Neural cell (in vitro differentiated cells): Measurements from ENCODE around the gene KRT78. TPM values are rescaled to one million over a fixed set of nuclear protein-coding genes. Genes with fewer than 3 reads are reported as not detected.

ENCODE experiments used
- H2AFZ ChIP-seq: fragments of 200-600, 300-800 bp; sonication (generic), shearing (Covaris generic); 2 replicates; pipeline ENCODE4 v1.6.0; 2014; ENCODE audit warnings: low read depth, mild to moderate bottlenecking, antibody characterized with exemption, low read length, moderate library complexity
- H3F3A ChIP-seq: fragments of 200-600 bp; shearing (Covaris generic); 2 replicates; pipeline ENCODE4 v1.6.1; 2016; ENCODE audit warnings: mild to moderate bottlenecking, moderate library complexity, mixed read lengths, antibody characterized with exemption, low read length; ENCODE audit not compliant: insufficient read depth, poor library complexity, severe bottlenecking
- H3K27ac ChIP-seq: fragments of 200-600, 300-800 bp; sonication (generic), shearing (Covaris generic); 2 replicates; pipeline ENCODE4 v1.5.1; 2014; ENCODE audit warnings: mild to moderate bottlenecking, low read length, moderate library complexity
- H3K27me3 ChIP-seq: fragments of 300-800, 200-600 bp; sonication (generic), shearing (Covaris generic); 2 replicates; pipeline ENCODE4 v1.6.0; 2014; ENCODE audit warnings: mild to moderate bottlenecking, low read depth, low read length, moderate library complexity; ENCODE audit not compliant: insufficient read depth
- H3K36me3 ChIP-seq: fragments of 300-800, 200-600 bp; sonication (generic), shearing (Covaris generic); 2 replicates; pipeline ENCODE4 v1.5.1; 2014; ENCODE audit warnings: mild to moderate bottlenecking, antibody characterized with exemption, low read length, moderate library complexity; ENCODE audit not compliant: insufficient read depth
- H3K4me2 ChIP-seq: fragments of 300-800, 200-600 bp; sonication (generic), shearing (Covaris generic); 2 replicates; pipeline ENCODE4 v1.6.0; 2014; ENCODE audit warnings: mild to moderate bottlenecking, low read length
- H3K4me3 ChIP-seq: fragments of 300-800, 200-600 bp; sonication (generic), shearing (Covaris generic); 2 replicates; pipeline ENCODE4 v1.5.1; 2014; ENCODE audit warnings: mild to moderate bottlenecking, low read length, moderate library complexity
- H3K79me2 ChIP-seq: fragments of 200-600 bp; shearing (Covaris generic); replicated peaks from 2 replicates; pipeline ENCODE4 v1.6.0; 2014; ENCODE audit warnings: mild to moderate bottlenecking, low read length, moderate library complexity; ENCODE audit not compliant: insufficient read depth
- H3K9ac ChIP-seq: fragments of 300-800, 200-600 bp; sonication (generic), shearing (Covaris generic); 2 replicates; pipeline ENCODE4 v1.6.1; 2016; ENCODE audit warnings: mild to moderate bottlenecking, low read length, mixed read lengths
- H3K9me2 ChIP-seq: fragments of 200-600 bp; shearing (Covaris generic); 2 replicates; pipeline ENCODE4 v1.6.1; 2016; ENCODE audit warnings: mild to moderate bottlenecking, low read length, mixed read lengths; ENCODE audit not compliant: insufficient read depth
- H3K9me3 ChIP-seq: fragments of 200-600, 300-800 bp; sonication (generic), shearing (Covaris generic); 2 replicates; pipeline ENCODE4 v1.6.1; 2016; ENCODE audit warnings: mild to moderate bottlenecking, mixed run types, low read length, moderate library complexity, mixed read lengths
- H4K20me1 ChIP-seq: fragments of 200-600 bp; shearing (Covaris generic); 2 replicates; pipeline ENCODE4 v1.6.1; 2016; ENCODE audit warnings: mild to moderate bottlenecking, mixed run types; ENCODE audit not compliant: insufficient read depth
- EP300 ChIP-seq: fragments of 450-650 bp; conservative IDR thresholded peaks from 2 replicates; pipeline ENCODE4 v1.6.1; 2014; ENCODE audit warnings: antibody characterized with exemption, mild to moderate bottlenecking, moderate library complexity; ENCODE audit not compliant: poor library complexity, severe bottlenecking
- EZH2 ChIP-seq: fragments of 200-600, 300-800 bp; shearing (Covaris generic), sonication (generic); IDR thresholded peaks from 2 replicates; pipeline ENCODE4 v1.6.1; 2014; ENCODE audit warnings: antibody characterized with exemption, low read length, borderline replicate concordance, mild to moderate bottlenecking; ENCODE audit not compliant: insufficient read depth, poor library complexity, severe bottlenecking
- MXI1 ChIP-seq: fragments of 450-650 bp; conservative IDR thresholded peaks from 2 replicates; pipeline ENCODE4 v1.6.1; 2014; ENCODE audit warnings: antibody characterized with exemption, mild to moderate bottlenecking; ENCODE audit not compliant: poor library complexity, severe bottlenecking
- POLR2AphosphoS5 ChIP-seq: IDR thresholded peaks from 2 replicates; pipeline ENCODE4 v1.6.1; 2012
- SMC3 ChIP-seq: fragments of 450-650 bp; conservative IDR thresholded peaks from 2 replicates; pipeline ENCODE4 v1.6.1; 2014; ENCODE audit warnings: antibody characterized with exemption, mild to moderate bottlenecking, moderate library complexity; ENCODE audit not compliant: poor library complexity
- TAF1 ChIP-seq: IDR thresholded peaks from 2 replicates; pipeline ENCODE4 v1.6.1; 2012; ENCODE audit warnings: low read depth
- polyA plus RNA-seq: library from polyadenylated mRNA; depleted of rRNA; stranded (reverse); fragments of >200 nt; gene quantifications from 2 replicates; pipeline ENCODE4 v1.2.3, GENCODE V29; 2014
- TF ChIP-seq, protein P1 (sequence below): IDR thresholded peaks from 2 replicates; pipeline ENCODE4 v1.6.1; 2012; ENCODE audit warnings: borderline replicate concordance
- TF ChIP-seq, protein P2 (sequence below): fragments of 450-650 bp; IDR thresholded peaks from 2 replicates; pipeline ENCODE4 v1.5.1; 2014; ENCODE audit warnings: antibody characterized with exemption, mild to moderate bottlenecking, moderate library complexity; ENCODE audit not compliant: poor library complexity, severe bottlenecking

Gene KRT78
- polyA plus RNA-seq, 1 donor from 2014 or later = not detected

DNA sequence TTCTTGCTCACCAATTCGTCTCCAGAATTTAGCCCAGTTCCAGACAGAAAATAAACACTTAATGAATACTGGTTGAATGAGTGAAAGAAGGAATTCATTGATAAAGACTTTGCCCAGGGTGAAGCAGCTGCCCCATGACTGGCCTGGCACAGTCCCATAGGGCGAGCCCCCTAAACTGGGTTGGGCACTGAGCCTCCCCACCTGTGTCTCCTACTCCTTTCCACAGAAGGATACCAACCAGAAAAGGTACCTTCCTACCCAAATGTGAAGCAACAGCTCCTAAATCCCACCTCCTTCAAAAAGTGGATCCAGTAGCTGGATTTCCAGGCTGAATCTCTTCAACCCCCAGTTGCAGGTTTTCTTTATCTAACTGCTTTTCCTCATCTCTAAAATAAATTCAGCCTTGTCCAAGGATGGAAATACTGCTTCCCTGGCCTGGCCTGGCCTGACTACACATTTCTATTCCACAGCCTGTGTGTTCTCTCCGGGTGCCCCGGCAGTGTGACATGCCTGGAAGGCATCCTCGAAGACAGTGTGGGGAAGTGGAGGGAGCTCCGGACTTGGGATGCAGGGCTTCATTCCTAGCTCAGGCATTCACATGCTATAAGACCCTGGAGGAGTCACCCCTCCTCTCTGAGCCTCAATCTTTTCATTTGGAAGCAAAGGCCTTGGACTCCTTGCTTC lies 60.5 kb downstream of the KRT78 start:
- no peak overlapping the region for H3K27ac ChIP-seq
- H3K9ac ChIP-seq = no peak overlapping the region
- H3K9me2 ChIP-seq = no peaks in the 10 kb centered on the region
- no peak overlapping the region for H2AFZ ChIP-seq
- no peaks in the 10 kb centered on the region for H3K79me2 ChIP-seq
- TF ChIP-seq TAF1 (no peak), SMC3 (no peak), EP300 (no peak), EZH2 (no peak), MXI1 (no peak), POLR2AphosphoS5 (no peak)
- TF ChIP-seq, protein P1, sequence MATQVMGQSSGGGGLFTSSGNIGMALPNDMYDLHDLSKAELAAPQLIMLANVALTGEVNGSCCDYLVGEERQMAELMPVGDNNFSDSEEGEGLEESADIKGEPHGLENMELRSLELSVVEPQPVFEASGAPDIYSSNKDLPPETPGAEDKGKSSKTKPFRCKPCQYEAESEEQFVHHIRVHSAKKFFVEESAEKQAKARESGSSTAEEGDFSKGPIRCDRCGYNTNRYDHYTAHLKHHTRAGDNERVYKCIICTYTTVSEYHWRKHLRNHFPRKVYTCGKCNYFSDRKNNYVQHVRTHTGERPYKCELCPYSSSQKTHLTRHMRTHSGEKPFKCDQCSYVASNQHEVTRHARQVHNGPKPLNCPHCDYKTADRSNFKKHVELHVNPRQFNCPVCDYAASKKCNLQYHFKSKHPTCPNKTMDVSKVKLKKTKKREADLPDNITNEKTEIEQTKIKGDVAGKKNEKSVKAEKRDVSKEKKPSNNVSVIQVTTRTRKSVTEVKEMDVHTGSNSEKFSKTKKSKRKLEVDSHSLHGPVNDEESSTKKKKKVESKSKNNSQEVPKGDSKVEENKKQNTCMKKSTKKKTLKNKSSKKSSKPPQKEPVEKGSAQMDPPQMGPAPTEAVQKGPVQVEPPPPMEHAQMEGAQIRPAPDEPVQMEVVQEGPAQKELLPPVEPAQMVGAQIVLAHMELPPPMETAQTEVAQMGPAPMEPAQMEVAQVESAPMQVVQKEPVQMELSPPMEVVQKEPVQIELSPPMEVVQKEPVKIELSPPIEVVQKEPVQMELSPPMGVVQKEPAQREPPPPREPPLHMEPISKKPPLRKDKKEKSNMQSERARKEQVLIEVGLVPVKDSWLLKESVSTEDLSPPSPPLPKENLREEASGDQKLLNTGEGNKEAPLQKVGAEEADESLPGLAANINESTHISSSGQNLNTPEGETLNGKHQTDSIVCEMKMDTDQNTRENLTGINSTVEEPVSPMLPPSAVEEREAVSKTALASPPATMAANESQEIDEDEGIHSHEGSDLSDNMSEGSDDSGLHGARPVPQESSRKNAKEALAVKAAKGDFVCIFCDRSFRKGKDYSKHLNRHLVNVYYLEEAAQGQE = no peak
- TF ChIP-seq, protein P2, sequence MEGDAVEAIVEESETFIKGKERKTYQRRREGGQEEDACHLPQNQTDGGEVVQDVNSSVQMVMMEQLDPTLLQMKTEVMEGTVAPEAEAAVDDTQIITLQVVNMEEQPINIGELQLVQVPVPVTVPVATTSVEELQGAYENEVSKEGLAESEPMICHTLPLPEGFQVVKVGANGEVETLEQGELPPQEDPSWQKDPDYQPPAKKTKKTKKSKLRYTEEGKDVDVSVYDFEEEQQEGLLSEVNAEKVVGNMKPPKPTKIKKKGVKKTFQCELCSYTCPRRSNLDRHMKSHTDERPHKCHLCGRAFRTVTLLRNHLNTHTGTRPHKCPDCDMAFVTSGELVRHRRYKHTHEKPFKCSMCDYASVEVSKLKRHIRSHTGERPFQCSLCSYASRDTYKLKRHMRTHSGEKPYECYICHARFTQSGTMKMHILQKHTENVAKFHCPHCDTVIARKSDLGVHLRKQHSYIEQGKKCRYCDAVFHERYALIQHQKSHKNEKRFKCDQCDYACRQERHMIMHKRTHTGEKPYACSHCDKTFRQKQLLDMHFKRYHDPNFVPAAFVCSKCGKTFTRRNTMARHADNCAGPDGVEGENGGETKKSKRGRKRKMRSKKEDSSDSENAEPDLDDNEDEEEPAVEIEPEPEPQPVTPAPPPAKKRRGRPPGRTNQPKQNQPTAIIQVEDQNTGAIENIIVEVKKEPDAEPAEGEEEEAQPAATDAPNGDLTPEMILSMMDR = no peak
- H4K20me1 ChIP-seq = no peaks in the 10 kb centered on the region
- H3K9me3 ChIP-seq = no peaks in the 10 kb centered on the region
- H3K4me3 ChIP-seq = no peak overlapping the region
- no peak overlapping the region for H3K4me2 ChIP-seq
- H3F3A ChIP-seq = no peaks in the 10 kb centered on the region
- H3K27me3 ChIP-seq = no peaks in the 10 kb centered on the region
- H3K36me3 ChIP-seq = no peaks in the 10 kb centered on the region

Other genes starting within 250 kb of the KRT78 start
- gene KRT72, start 247.5 kb downstream of the KRT78 start, polyA plus RNA-seq = not detected in 2 replicates
- not detected in 2 replicates for gene KRT73, start 230.4 kb downstream of the KRT78 start, polyA plus RNA-seq
- gene KRT2, start 196.8 kb downstream of the KRT78 start, polyA plus RNA-seq = not detected in 2 replicates
- gene KRT1, start 168.6 kb downstream of the KRT78 start, polyA plus RNA-seq = not detected in 2 replicates
- gene KRT77, start 145.5 kb downstream of the KRT78 start, polyA plus RNA-seq = not detected in 2 replicates
- gene KRT76, start 71.6 kb downstream of the KRT78 start, polyA plus RNA-seq = not detected in 2 replicates
- gene KRT3, start 52.9 kb downstream of the KRT78 start, polyA plus RNA-seq = not detected in 2 replicates
- gene KRT4, start 34.9 kb downstream of the KRT78 start, polyA plus RNA-seq = not detected in 2 replicates
- gene KRT79, start 14.7 kb downstream of the KRT78 start, polyA plus RNA-seq = not detected in 2 replicates
- gene KRT8, start 56.1 kb upstream of the KRT78 start, polyA plus RNA-seq = 0.46 and 3.0 TPM in 2 replicates
- 0.76 and 0.78 TPM in 2 replicates for gene KRT18, start 100.1 kb upstream of the KRT78 start, polyA plus RNA-seq
- gene EIF4B, start 157.5 kb upstream of the KRT78 start, polyA plus RNA-seq = 329 and 333 TPM in 2 replicates
- gene TNS2, start 201.1 kb upstream of the KRT78 start, polyA plus RNA-seq = 4.2 and 7.9 TPM in 2 replicates
- gene SPRYD3, start 230.4 kb upstream of the KRT78 start, polyA plus RNA-seq = 20.8 and 21.0 TPM in 2 replicates
- gene IGFBP6, start 248.7 kb upstream of the KRT78 start, polyA plus RNA-seq = 0.26 TPM in 1 of 2 replicates, not detected in the other